ENCODE results near the gene BLOC1S5. TPM values are rescaled to one million over a fixed set of nuclear protein-coding genes. Genes with fewer than 3 reads are reported as not detected.
A peak's percentile ranks its signal among the peaks of the same experiment; 100 is the strongest.

The BLOC1S5 gene
- total and polyA plus RNA-seq, 7 experiments from 2014 or later = 9.6 to 39.2 (median 24.9) TPM

DNA sequence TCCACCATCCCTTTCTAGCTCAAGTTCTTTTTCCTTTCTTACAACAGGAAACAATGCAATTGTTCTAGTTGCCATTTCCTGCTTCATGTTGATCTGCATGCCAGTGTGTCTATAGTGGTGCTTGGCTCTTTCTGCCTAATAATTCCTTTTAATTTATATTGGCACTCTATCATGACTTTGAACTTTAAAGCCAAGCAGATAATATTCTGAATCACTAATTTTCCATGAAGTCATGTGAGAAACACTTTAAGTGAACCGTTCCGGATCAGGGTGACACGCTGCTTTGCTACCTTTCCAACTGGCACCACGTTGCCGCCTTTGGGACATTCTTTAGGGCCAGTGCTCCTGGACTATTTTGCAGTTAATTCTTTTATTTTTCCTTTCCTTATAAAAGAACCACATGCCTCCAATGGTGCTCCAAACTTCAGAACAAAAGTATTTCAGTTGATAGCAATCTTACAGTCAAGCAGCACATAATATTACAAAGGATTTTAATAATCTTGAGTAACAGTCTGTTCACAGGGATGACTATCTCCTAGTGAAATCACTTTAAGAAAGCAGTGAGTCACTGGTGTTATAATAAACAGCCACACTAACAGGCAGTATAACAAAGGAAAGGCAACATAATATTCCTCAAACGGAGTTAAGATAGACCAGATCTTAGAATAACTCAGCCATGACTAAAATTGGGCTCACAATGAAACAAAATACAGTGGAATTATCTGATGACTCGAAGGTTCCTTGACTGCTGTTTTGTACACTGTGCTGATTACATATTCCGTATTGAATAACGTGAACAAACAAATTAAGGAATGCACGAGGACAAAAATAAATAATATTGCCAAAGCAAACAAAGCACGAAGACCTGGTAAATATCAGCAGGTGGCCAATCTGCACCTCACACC lies 19.0 kb upstream of the BLOC1S5 start:
- Mint-ChIP-seq H3K4me3 (no peak overlapping the region), H3K4me1 (peaks cover 4 to 27% (median 7%) of the 10 kb centered on the region in 7 donors), H3K36me3 (peaks cover 14 to 56% (median 40%) of the 10 kb centered on the region in 5 donors), H3K27me3 (no peaks in the 10 kb centered on the region), H3K27ac (peak overlapping the region in 2 of 9 donors; percentile 31 to 36), H3K9me3 (peaks cover 0 to 4% (median 0%) of the 10 kb centered on the region in 11 donors)
- ChIA-PET POLR2A (no interaction called here), CTCF (no interaction called here)
- no peak overlapping the region for H3K27ac ChIP-seq (ENCODE audit: low read depth, low read length)
- no peaks in the 10 kb centered on the region for H3K4me1 ChIP-seq (ENCODE audit: control insufficient read depth in 2 of 2, insufficient read depth in 2 of 2, low read length in 2 of 2)
- H3K4me3 ChIP-seq (ENCODE audit: low read length) = no peak overlapping the region
- no peaks in the 10 kb centered on the region for H3K9me3 ChIP-seq (ENCODE audit: control insufficient read depth in 2 of 3, low read length in 3 of 3)
- ATAC-seq (peak; percentile 53), DNase-seq (no peak)
- H3K36me3 ChIP-seq (ENCODE audit: control insufficient read depth in 2 of 3, insufficient read depth in 3 of 3, low read length in 3 of 3) = peaks cover 0 to 15% (median 12%) of the 10 kb centered on the region in 3 experiments
- no peaks in the 10 kb centered on the region for H3K27me3 ChIP-seq (ENCODE audit: control insufficient read depth in 2 of 2, insufficient read depth in 2 of 2, low read length in 2 of 2)
- intact Hi-C loops (cut with micrococcal nuclease) = no loop called here

- Histone ChIP-seq H3K9me3 (ENCODE audit: control insufficient read depth in 2 of 3, low read length in 3 of 3) (no peaks in the 10 kb centered on the region), H3K27me3 (ENCODE audit: control insufficient read depth in 2 of 2, insufficient read depth in 2 of 2, low read length in 2 of 2) (no peaks in the 10 kb centered on the region), H3K4me1 (ENCODE audit: control insufficient read depth in 2 of 2, insufficient read depth in 2 of 2, low read length in 2 of 2) (no peaks in the 10 kb centered on the region), H3K27ac (ENCODE audit: low read depth, low read length) (no peak overlapping the region), H3K4me3 (ENCODE audit: low read length) (no peak overlapping the region), H3K36me3 (ENCODE audit: control insufficient read depth in 2 of 3, insufficient read depth in 3 of 3, low read length in 3 of 3) (peaks cover 0 to 9% (median 5%) of the 10 kb centered on the region in 3 experiments)
- ChIA-PET POLR2A (interaction anchor here (1.2 kb wide), 1 partner anchor 18 kb away, joined by 3 read pairs; no protein-coding TSS in a partner anchor), CTCF (no interaction called here)
- Mint-ChIP-seq H3K4me1 (peaks cover 5 to 27% (median 9%) of the 10 kb centered on the region in 7 donors), H3K4me3 (no peak overlapping the region), H3K27ac (peak overlapping the region in 1 of 9 donors; percentile 31), H3K27me3 (no peaks in the 10 kb centered on the region), H3K36me3 (peaks cover 7 to 54% (median 37%) of the 10 kb centered on the region in 5 donors), H3K9me3 (no peaks in the 10 kb centered on the region)
- DNase-seq (no peak), ATAC-seq (no peak)
- intact Hi-C loops (cut with micrococcal nuclease) = no loop called here
These were observed 18.4 kb upstream of the BLOC1S5 start for GRCh38 chr6:8082572-8082953.

DNA sequence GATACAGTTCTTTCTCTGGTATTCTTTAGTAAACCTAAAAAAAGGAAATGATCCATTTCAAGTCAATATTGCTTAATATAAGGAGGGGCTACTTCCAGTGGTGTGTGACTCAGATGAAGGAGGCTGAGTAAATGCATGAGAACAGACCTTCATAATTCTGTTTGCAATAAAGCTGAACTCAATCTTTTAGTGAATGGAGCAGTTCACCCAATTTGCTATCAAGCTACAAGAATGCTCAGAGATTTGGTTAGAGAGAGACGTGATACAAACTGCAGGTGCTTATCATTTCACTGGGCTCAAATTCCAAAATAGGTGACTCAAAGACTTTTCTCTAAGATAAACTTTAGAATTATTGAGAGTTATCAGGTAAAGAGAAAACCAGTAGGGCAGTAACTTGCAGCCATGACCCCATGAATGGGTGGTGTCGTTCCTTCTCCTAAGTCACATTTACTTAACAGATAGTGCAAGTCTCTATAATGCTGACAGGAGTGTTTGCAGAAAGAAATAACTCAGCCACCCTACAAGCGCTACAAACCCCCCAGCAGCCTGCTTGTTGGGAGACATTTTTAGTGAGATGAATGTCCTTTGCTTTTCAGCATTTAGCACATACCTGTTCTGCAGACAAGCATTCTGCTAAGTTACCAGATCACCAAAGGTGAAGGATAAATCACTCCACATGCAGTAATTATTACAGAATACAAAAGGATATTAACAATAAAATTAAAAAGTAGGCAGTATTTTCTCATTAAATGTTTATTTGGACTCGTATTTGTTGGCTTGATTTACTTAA lies 16.4 kb upstream of the BLOC1S5 start:
- DNase-seq (no peak), ATAC-seq (peak; percentile 62)
- no peak overlapping the region for H3K4me3 ChIP-seq (ENCODE audit: low read length)
- H3K9me3 ChIP-seq (ENCODE audit: control insufficient read depth in 2 of 3, low read length in 3 of 3) = no peaks in the 10 kb centered on the region
- H3K27me3 ChIP-seq (ENCODE audit: control insufficient read depth in 2 of 2, insufficient read depth in 2 of 2, low read length in 2 of 2) = no peaks in the 10 kb centered on the region
- ChIA-PET CTCF (no interaction called here), POLR2A (no interaction called here)
- Mint-ChIP-seq H3K4me3 (no peak overlapping the region), H3K9me3 (no peaks in the 10 kb centered on the region), H3K36me3 (peaks cover 0 to 39% (median 29%) of the 10 kb centered on the region in 5 donors), H3K27me3 (no peaks in the 10 kb centered on the region), H3K4me1 (peaks cover 0 to 28% (median 16%) of the 10 kb centered on the region in 7 donors), H3K27ac (no peak overlapping the region)
- peaks cover 0 to 3% of the 10 kb centered on the region in 2 donors for H3K4me1 ChIP-seq (ENCODE audit: control insufficient read depth in 2 of 2, insufficient read depth in 2 of 2, low read length in 2 of 2)
- intact Hi-C loops (cut with micrococcal nuclease) = no loop called here
- H3K36me3 ChIP-seq (ENCODE audit: control insufficient read depth in 2 of 3, insufficient read depth in 3 of 3, low read length in 3 of 3) = no peaks in the 10 kb centered on the region
- no peak overlapping the region for H3K27ac ChIP-seq (ENCODE audit: low read depth, low read length)

- DNase-seq (no peak), ATAC-seq (no peak)
- H3K27ac ChIP-seq (ENCODE audit: low read depth, low read length) = no peak overlapping the region
- Mint-ChIP-seq H3K4me1 (peaks cover 0 to 42% (median 24%) of the 10 kb centered on the region in 7 donors), H3K4me3 (no peak overlapping the region), H3K9me3 (no peaks in the 10 kb centered on the region), H3K36me3 (peaks cover 0 to 38% (median 29%) of the 10 kb centered on the region in 5 donors), H3K27ac (no peak overlapping the region), H3K27me3 (no peaks in the 10 kb centered on the region)
- H3K9me3 ChIP-seq (ENCODE audit: control insufficient read depth in 2 of 3, low read length in 3 of 3) = no peaks in the 10 kb centered on the region
- peaks cover 0 to 5% of the 10 kb centered on the region in 2 donors for H3K4me1 ChIP-seq (ENCODE audit: control insufficient read depth in 2 of 2, insufficient read depth in 2 of 2, low read length in 2 of 2)
- POLR2A ChIA-PET = no interaction called here
- no peak overlapping the region for H3K4me3 ChIP-seq (ENCODE audit: low read length)
- CTCF ChIA-PET = no interaction called here
- no peaks in the 10 kb centered on the region for H3K36me3 ChIP-seq (ENCODE audit: control insufficient read depth in 2 of 3, insufficient read depth in 3 of 3, low read length in 3 of 3)
- H3K27me3 ChIP-seq (ENCODE audit: control insufficient read depth in 2 of 2, insufficient read depth in 2 of 2, low read length in 2 of 2) = no peaks in the 10 kb centered on the region
- intact Hi-C loops (cut with micrococcal nuclease) = no loop called here
These were observed 14.9 kb upstream of the BLOC1S5 start for GRCh38 chr6:8079126-8079525.

DNA sequence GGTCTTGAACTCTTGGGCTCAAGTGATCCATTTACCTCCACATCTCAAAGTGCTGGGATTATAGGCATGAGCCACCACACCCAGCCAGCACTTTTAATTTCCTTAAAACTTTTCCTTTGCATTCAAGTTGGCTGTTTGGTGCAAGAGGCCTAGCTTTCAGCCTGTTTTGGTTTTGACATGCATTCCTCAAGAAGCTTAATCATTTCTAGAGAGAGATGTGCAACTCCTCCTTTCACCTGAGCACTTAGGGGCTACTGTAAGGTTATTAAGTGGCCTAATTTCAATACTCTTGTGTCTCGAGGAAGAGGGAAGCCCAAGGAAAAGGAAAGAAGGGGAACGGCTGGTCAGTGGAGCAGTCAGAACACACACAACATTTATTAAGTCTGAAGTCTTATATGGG lies 13.8 kb upstream of the BLOC1S5 start:
- Mint-ChIP-seq H3K4me1 (peaks cover 0 to 38% (median 21%) of the 10 kb centered on the region in 7 donors), H3K36me3 (peaks cover 0 to 31% (median 23%) of the 10 kb centered on the region in 5 donors), H3K9me3 (no peaks in the 10 kb centered on the region), H3K4me3 (no peak overlapping the region), H3K27ac (peak overlapping the region in 4 of 9 donors; percentile 6 to 67 (median 36)), H3K27me3 (no peaks in the 10 kb centered on the region)
- no peak overlapping the region for H3K27ac ChIP-seq (ENCODE audit: low read depth, low read length)
- H3K4me1 ChIP-seq (ENCODE audit: control insufficient read depth in 2 of 2, insufficient read depth in 2 of 2, low read length in 2 of 2) = peaks cover 0 to 5% of the 10 kb centered on the region in 2 donors
- CTCF ChIA-PET = no interaction called here
- POLR2A ChIA-PET = no interaction called here
- ATAC-seq (no peak), DNase-seq (no peak)
- no peaks in the 10 kb centered on the region for H3K9me3 ChIP-seq (ENCODE audit: control insufficient read depth in 2 of 3, low read length in 3 of 3)
- no peaks in the 10 kb centered on the region for H3K36me3 ChIP-seq (ENCODE audit: control insufficient read depth in 2 of 3, insufficient read depth in 3 of 3, low read length in 3 of 3)
- H3K4me3 ChIP-seq (ENCODE audit: low read length) = no peak overlapping the region
- H3K27me3 ChIP-seq (ENCODE audit: control insufficient read depth in 2 of 2, insufficient read depth in 2 of 2, low read length in 2 of 2) = no peaks in the 10 kb centered on the region
- intact Hi-C loops (cut with micrococcal nuclease) = no loop called here

GRCh38 chr6:8075704-8076103 lies 11.5 kb upstream of the BLOC1S5 start:
- H3K9me3 ChIP-seq (ENCODE audit: control insufficient read depth in 2 of 3, low read length in 3 of 3) = no peaks in the 10 kb centered on the region
- no peaks in the 10 kb centered on the region for H3K9me3 Mint-ChIP-seq
- H3K27ac Mint-ChIP-seq = peak overlapping the region in 8 of 9 donors; percentile 13 to 84 (median 58)
- ChIA-PET CTCF (no interaction called here), POLR2A (no interaction called here)
- no peaks in the 10 kb centered on the region for H3K27me3 Mint-ChIP-seq
- no peaks in the 10 kb centered on the region for H3K27me3 ChIP-seq (ENCODE audit: control insufficient read depth in 2 of 2, insufficient read depth in 2 of 2, low read length in 2 of 2)
- H3K4me3 Mint-ChIP-seq = peak overlapping the region in 7 of 10 donors; percentile 23 to 69 (median 58)
- H3K4me1 ChIP-seq (ENCODE audit: control insufficient read depth in 2 of 2, insufficient read depth in 2 of 2, low read length in 2 of 2) = peaks cover 0 to 5% of the 10 kb centered on the region in 2 donors
- intact Hi-C loops (cut with micrococcal nuclease) = no loop called here
- H3K4me3 ChIP-seq (ENCODE audit: low read length) = no peak overlapping the region
- peak; percentile 78 for ATAC-seq
- peaks cover 0 to 34% (median 21%) of the 10 kb centered on the region in 7 donors for H3K4me1 Mint-ChIP-seq
- H3K27ac ChIP-seq (ENCODE audit: low read depth, low read length) = no peak overlapping the region
- DNase-seq = peak in 7 of 9 donors; percentile 11 to 66 (median 37)
- no peaks in the 10 kb centered on the region for H3K36me3 ChIP-seq (ENCODE audit: control insufficient read depth in 2 of 3, insufficient read depth in 3 of 3, low read length in 3 of 3)
- H3K36me3 Mint-ChIP-seq = peaks cover 0 to 24% (median 15%) of the 10 kb centered on the region in 5 donors
